WI38 (cell line): ENCODE measurements around the gene RALGAPA2.

ENCODE experiments used
- H3K4me3 ChIP-seq: 2 replicates; pipeline ENCODE4 v1.5.1; 2011; ENCODE audit warnings: low read depth, mild to moderate bottlenecking, control low read depth, low read length
- CTCF ChIP-seq: IDR thresholded peaks from 2 replicates; pipeline ENCODE4 v1.5.1; 2012; ENCODE audit warnings: low read depth, mild to moderate bottlenecking, control low read depth, low read length

The RALGAPA2 gene

GRCh38 chr20:20747298-20747697, 34.9 kb upstream of the RALGAPA2 start:
- H3K4me3 ChIP-seq = no peak overlapping the region
- TF ChIP-seq CTCF = no peak

DNA sequence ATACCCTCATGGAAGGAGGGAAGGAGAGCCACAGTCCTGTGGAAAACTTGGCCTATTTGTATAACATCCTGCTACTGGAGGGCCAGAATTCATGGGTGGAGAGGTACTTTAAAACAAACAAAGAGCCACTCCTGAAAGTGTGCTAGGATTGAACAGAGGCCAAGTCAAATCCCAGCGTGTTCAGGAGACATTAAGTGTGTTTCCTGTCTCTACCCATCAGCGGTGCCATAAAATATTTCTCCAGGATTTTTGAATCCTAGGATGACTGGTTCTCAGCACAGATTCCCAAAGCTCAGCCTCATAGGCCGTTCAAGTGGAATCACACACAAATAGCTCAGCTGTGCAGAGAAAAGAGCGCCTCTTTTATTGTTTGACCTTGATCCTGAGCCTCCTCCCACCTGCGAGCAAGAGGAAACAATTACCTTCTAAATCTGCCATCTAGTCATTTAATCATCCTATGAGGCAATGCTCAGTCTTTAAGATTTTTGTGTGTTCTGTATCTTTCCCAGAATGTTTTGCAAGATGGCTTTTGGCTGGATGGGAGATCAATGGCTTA, 31.8 kb upstream of the RALGAPA2 start:
- H3K4me3 ChIP-seq = no peak overlapping the region
- TF ChIP-seq CTCF = no peak

DNA sequence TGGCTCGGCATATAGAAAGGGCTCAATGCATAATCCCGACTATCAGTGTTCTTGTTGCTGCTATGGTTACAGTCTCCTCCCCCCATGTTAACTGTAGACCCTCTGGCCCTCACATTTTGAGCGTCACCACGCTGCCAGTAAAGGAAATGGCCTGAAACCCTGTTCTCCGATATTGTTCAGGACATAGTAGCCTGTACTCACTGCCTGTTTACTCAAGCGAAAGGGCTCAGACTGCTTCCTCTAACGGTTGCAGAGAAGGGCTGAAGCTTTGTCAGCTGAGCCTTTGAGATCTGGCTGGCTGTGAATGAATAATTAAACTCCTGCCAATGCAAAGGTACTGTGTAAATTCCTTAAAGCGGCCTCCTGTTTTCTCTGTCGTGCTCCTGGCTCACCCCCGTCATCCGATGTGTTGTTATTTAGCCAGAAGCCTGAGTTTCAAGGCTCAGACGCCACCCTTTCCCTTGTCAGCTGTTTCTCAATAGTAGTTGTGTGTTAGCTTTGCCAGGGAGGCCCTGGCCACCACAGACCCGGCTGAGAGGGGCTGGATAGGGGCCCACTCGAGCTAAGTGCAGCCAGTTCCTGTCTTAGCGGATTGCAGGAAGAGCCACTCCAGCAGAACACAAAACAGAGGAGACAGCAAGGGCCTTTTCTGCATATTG, 31.2 kb upstream of the RALGAPA2 start:
- TF ChIP-seq CTCF = no peak
- no peak overlapping the region for H3K4me3 ChIP-seq

DNA sequence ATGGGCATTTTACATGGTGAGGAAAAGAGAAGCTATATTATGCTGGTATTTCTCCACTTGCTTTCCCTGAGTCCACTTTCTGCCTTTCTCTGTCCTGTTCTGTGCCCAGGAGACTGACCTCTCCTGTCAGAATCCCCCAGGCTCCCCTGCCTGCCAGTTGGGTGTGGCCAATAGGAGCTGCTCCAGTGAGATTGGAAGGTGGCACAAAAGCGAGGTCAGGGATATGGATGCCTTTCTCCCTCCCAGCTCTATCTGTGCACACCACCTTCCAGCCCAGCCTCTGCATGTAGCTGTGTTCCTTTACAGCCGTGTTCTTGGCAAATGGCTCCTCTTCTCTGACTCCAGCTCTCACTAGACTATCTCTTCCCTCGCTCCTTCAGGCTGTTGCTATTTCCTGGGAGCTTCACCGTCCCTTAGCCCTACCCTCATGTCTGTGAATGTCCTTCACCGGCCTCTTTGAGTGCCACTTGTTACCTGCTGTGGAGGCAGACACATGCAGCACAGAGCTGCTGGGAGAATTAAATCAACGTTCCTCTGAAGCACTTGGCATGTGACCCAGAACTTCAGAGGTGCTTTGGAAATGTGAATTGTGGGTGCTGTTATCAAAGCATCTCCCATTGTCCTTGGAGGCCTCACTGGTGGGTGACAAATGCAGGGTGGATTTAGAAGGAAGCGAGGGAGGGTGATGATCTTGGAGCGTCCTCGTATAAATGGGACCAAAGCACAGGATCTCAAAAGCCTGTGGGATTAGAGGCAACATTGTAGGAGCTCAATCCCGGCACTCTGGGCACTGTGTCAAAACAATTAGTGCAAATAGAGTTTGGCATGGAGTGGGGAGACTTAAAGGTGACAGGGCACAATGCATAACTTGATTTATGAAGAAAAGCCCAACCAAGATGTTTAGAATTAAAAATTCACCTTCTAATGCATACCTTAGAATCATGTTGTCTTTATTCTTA, 28.9 kb upstream of the RALGAPA2 start:
- no peak for TF ChIP-seq CTCF

GRCh38 chr20:20740541-20740940, 28.1 kb upstream of the RALGAPA2 start:
- TF ChIP-seq CTCF = no peak
- H3K4me3 ChIP-seq = no peak overlapping the region

More for the DNA sequence above, 28.9 kb upstream of the RALGAPA2 start:
- no peak overlapping the region for H3K4me3 ChIP-seq

DNA sequence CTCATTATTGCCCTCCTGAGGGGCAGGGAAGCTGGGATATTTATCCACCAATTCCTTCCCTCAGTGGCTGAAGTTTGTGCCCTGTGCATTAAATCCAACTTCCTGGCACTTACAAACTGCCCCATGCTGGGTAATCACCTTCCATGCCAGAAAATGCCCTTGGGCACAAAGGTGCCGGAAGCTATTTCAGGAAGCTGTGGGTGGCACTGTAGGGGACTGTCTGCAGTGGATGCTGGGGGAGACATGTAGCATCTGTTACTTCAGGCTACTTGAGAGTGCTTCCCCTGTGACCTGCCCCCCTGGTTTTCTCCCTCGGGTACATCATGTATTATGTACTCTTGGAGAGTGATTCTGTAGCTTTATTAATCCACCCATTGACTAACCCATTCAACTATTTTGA, 24.7 kb upstream of the RALGAPA2 start:
- no peak for TF ChIP-seq CTCF
- no peak overlapping the region for H3K4me3 ChIP-seq

GRCh38 chr20:20736303-20736702, 23.9 kb upstream of the RALGAPA2 start:
- no peak overlapping the region for H3K4me3 ChIP-seq

More at GRCh38 chr20:20736303-20736702, 23.9 kb upstream of the RALGAPA2 start:
- TF ChIP-seq CTCF = no peak
